GM12892 (cell line): ENCODE data around the gene ADARB2.

Experiments used
- POLR2A ChIP-seq: IDR thresholded peaks from 2 replicates; pipeline ENCODE4 v1.6.1; 2011; ENCODE audit warnings: low read depth, low read length, control low read depth
- POLR2AphosphoS5 ChIP-seq: IDR thresholded peaks from 2 replicates; pipeline ENCODE4 v1.6.1; 2011; ENCODE audit warnings: low read depth, low read length, control low read depth
- TAF1 ChIP-seq: IDR thresholded peaks from 2 replicates; pipeline ENCODE4 v1.6.1; 2011; ENCODE audit warnings: low read depth, mild to moderate bottlenecking, control low read depth, low read length, borderline replicate concordance

GRCh38 chr10:1485357-1485756 lies 252.0 kb downstream of the ADARB2 start:
- TF ChIP-seq POLR2A (no peak), POLR2AphosphoS5 (no peak), TAF1 (no peak)
